H4 (cell line): ENCODE data around the gene NFIA. TPM values are rescaled to one million over a fixed set of nuclear protein-coding genes. Genes with fewer than 3 reads are reported as not detected.

Experiments used
- DNase-seq: peaks from one replicate; pipeline ENCODE4 v3.0.0-alpha.2; 2015; ENCODE audit warnings: low spot score
- total RNA-seq: library from RNA; depleted of rRNA; stranded (reverse); fragments of >200 nt; shearing (Covaris generic); gene quantifications from 2 replicates; pipeline ENCODE4 v1.2.3, GENCODE V29; 2014

Gene NFIA
- total RNA-seq, 1 experiment from 2014 or later, result 7.4 TPM

- no peak for DNase-seq
These were observed 312.9 kb downstream of the NFIA start for GRCh38 chr1:61395146-61395800.

GRCh38 chr1:61397495-61397894 is 315.1 kb downstream of the NFIA start:
- DNase-seq, result no peak

GRCh38 chr1:61397935-61398334 is 315.6 kb downstream of the NFIA start:
- peak; percentile 14 for DNase-seq

GRCh38 chr1:61399199-61399598 is 316.8 kb downstream of the NFIA start:
- no peak for DNase-seq

GRCh38 chr1:61400131-61400770 is 317.9 kb downstream of the NFIA start:
- no peak for DNase-seq

GRCh38 chr1:61400997-61401396 is 318.6 kb downstream of the NFIA start:
- DNase-seq, result no peak

GRCh38 chr1:61403679-61404596 is 321.6 kb downstream of the NFIA start:
- DNase-seq, result no peak

- no peak for DNase-seq
These were observed 322.4 kb downstream of the NFIA start for GRCh38 chr1:61404597-61405376.

GRCh38 chr1:61406467-61406866 is 324.1 kb downstream of the NFIA start:
- no peak for DNase-seq

- DNase-seq, result no peak
These were observed 330.2 kb downstream of the NFIA start for GRCh38 chr1:61412601-61413000.

- no peak for DNase-seq
These were observed 336.8 kb downstream of the NFIA start for GRCh38 chr1:61419196-61419595.

GRCh38 chr1:61419657-61420056 is 337.3 kb downstream of the NFIA start:
- no peak for DNase-seq

- no peak for DNase-seq
These were observed 337.9 kb downstream of the NFIA start for GRCh38 chr1:61420243-61420642.

GRCh38 chr1:61420909-61421835 is 338.8 kb downstream of the NFIA start:
- no peak for DNase-seq

- DNase-seq, result no peak
These were observed 341.3 kb downstream of the NFIA start for GRCh38 chr1:61423643-61424042.

GRCh38 chr1:61424382-61424781 is 342.0 kb downstream of the NFIA start:
- DNase-seq, result no peak

- DNase-seq, result no peak
These were observed 342.7 kb downstream of the NFIA start for GRCh38 chr1:61425040-61425439.

GRCh38 chr1:61426254-61426653 is 343.9 kb downstream of the NFIA start:
- DNase-seq, result no peak

- DNase-seq, result no peak
These were observed 344.5 kb downstream of the NFIA start for GRCh38 chr1:61426885-61427284.

- no peak for DNase-seq
These were observed 345.1 kb downstream of the NFIA start for GRCh38 chr1:61427510-61427909.

- no peak for DNase-seq
These were observed 345.8 kb downstream of the NFIA start for GRCh38 chr1:61428146-61428545.
